GM12892 (cell line): Measurements from ENCODE around the gene PSMD5. TPM values are rescaled to one million over a fixed set of nuclear protein-coding genes. Genes with fewer than 3 reads are reported as not detected.

Experiments
- DNase-seq: peaks from one replicate; pipeline ENCODE4 v3.0.0; 2011; ENCODE audit not compliant: insufficient read length
- FAIRE-seq: peaks from 2 replicates; lab custom pipeline; 2011; peaks lifted over from hg19 to GRCh38; lab: Jason Lieb, UNC
- POLR2A ChIP-seq: IDR thresholded peaks from 2 replicates; pipeline ENCODE4 v1.6.1; 2011; ENCODE audit warnings: low read depth, low read length, control low read depth
- POLR2AphosphoS5 ChIP-seq: IDR thresholded peaks from 2 replicates; pipeline ENCODE4 v1.6.1; 2011; ENCODE audit warnings: low read depth, low read length, control low read depth
- TAF1 ChIP-seq: IDR thresholded peaks from 2 replicates; pipeline ENCODE4 v1.6.1; 2011; ENCODE audit warnings: low read depth, mild to moderate bottlenecking, control low read depth, low read length, borderline replicate concordance
- polyA plus RNA-seq: library from polyadenylated mRNA; unstranded; fragments of >200 nt; gene quantifications from one replicate; pipeline ENCODE4 v1.2.1, GENCODE V29; 2012; ENCODE audit warnings: missing spikeins, inconsistent platforms; ENCODE audit not compliant: missing spikeins

The PSMD5 gene
- polyA plus RNA-seq = 21.9 TPM

- DNase-seq (peak; percentile 96), FAIRE-seq (peak; percentile 91)
- TF ChIP-seq TAF1 = peak; percentile 97
- TF ChIP-seq POLR2A = peak; percentile 98
- TF ChIP-seq POLR2AphosphoS5 = peak; percentile 93
Observed at GRCh38 chr9:120842685-120843485, at the start of gene PSMD5. TSS of gene PSMD5 (minus strand) at chr9:120842922. CDS start at chr9:120842909, 13 bp downstream.

GRCh38 chr9:120891884-120892747 is 49.4 kb upstream of the PSMD5 start:
- peak; percentile 9 for FAIRE-seq

GRCh38 chr9:120891245-120891883 is 48.6 kb upstream of the PSMD5 start:
- TF ChIP-seq TAF1 (no peak), POLR2AphosphoS5 (no peak), POLR2A (no peak)
- DNase-seq (no peak), FAIRE-seq (peak; percentile 24)

More at GRCh38 chr9:120891884-120892747, 49.4 kb upstream of the PSMD5 start:
- no peak for DNase-seq
- 0 out of 2 replicates have a peak, but pooled peaks have one; percentile 30 for TF ChIP-seq TAF1
- TF ChIP-seq POLR2AphosphoS5 = no peak; the same call in 1 of the 2 replicates
- TF ChIP-seq POLR2A = 0 out of 2 replicates have a peak, but pooled peaks have one; percentile 55

- DNase-seq (no peak), FAIRE-seq (no peak)
- TF ChIP-seq POLR2A (no peak), TAF1 (no peak), POLR2AphosphoS5 (no peak)
Observed at GRCh38 chr9:120890320-120891244, 47.9 kb upstream of the PSMD5 start.

- FAIRE-seq (no peak), DNase-seq (no peak)
- TF ChIP-seq POLR2A (no peak), TAF1 (no peak), POLR2AphosphoS5 (no peak)
Observed at GRCh38 chr9:120889606-120890271, 47.0 kb upstream of the PSMD5 start.

- TF ChIP-seq POLR2A (no peak), POLR2AphosphoS5 (no peak), TAF1 (no peak)
- DNase-seq (no peak), FAIRE-seq (no peak)
Observed at GRCh38 chr9:120888626-120889025, 45.9 kb upstream of the PSMD5 start.

GRCh38 chr9:120886490-120886967 is 43.8 kb upstream of the PSMD5 start:
- DNase-seq (no peak), FAIRE-seq (no peak)
- TF ChIP-seq POLR2AphosphoS5 (no peak), TAF1 (no peak), POLR2A (no peak)

GRCh38 chr9:120885958-120886357 is 43.2 kb upstream of the PSMD5 start:
- no peak for TF ChIP-seq POLR2A
- no peak for TF ChIP-seq TAF1
- no peak for TF ChIP-seq POLR2AphosphoS5
- DNase-seq (no peak), FAIRE-seq (no peak)

GRCh38 chr9:120885457-120885856 is 42.7 kb upstream of the PSMD5 start:
- FAIRE-seq (no peak), DNase-seq (no peak)
- TF ChIP-seq POLR2AphosphoS5 (no peak), POLR2A (no peak), TAF1 (no peak)
